Heart left ventricle (tissue), 16 donors: ENCODE measurements around the gene TASOR. TPM values are rescaled to one million over a fixed set of nuclear protein-coding genes. Genes with fewer than 3 reads are reported as not detected.
A peak's percentile ranks its signal among the peaks of the same experiment; 100 is the strongest.

Experiments used
- ATAC-seq, 4 donors: fragments of 200-7000 bp; cut with Tn5 transposase; one replicate each; pipeline ENCODE4 v1.9.1; 2020 to 2022; ENCODE audit warnings: moderate library complexity in 4 of 4, mild to moderate bottlenecking in 3 of 4, moderate number of reproducible peaks in 1 of 4
- DNase-seq, 5 donors: peaks; one replicate each; pipeline ENCODE4 v3.0.0-alpha.2; 2020
- H3K27ac ChIP-seq, 12 donors: fragments of 200-600 bp; sonication (generic) in 4 of 12; one replicate each; pipeline versions ENCODE4 v1.5.0 to v1.8.0; 2016 to 2022; ENCODE audit warnings: mild to moderate bottlenecking in 2 of 12
- H3K27me3 ChIP-seq, 9 donors: fragments of 200-600 bp; sonication (generic) in 2 of 9; one replicate each; pipeline versions ENCODE4 v1.5.1 to v1.8.0; 2016 to 2022; ENCODE audit warnings: mild to moderate bottlenecking in 3 of 9
- H3K36me3 ChIP-seq, 9 donors: fragments of 200-600 bp; sonication (generic) in 2 of 9; one replicate each; pipeline versions ENCODE4 v1.5.0 to v1.8.0; 2018 to 2022; ENCODE audit warnings: mild to moderate bottlenecking in 2 of 9
- H3K4me1 ChIP-seq, 12 donors: fragments of 200-600 bp; sonication (generic) in 4 of 12; one replicate each; pipeline versions ENCODE4 v1.5.0 to v1.8.0; 2016 to 2022; ENCODE audit warnings: mild to moderate bottlenecking in 3 of 12
- H3K4me3 ChIP-seq, 12 donors: fragments of 200-600 bp; sonication (generic) in 4 of 12; one replicate each; pipeline versions ENCODE4 v1.5.0 to v1.8.0; 2017 to 2022; ENCODE audit warnings: mild to moderate bottlenecking in 9 of 12, moderate library complexity in 4 of 12
- H3K9me3 ChIP-seq, 12 donors: fragments of 200-600 bp; sonication (generic) in 4 of 12; one replicate each; pipeline versions ENCODE4 v1.5.0 to v1.8.0; 2016 to 2022; ENCODE audit warnings: mild to moderate bottlenecking in 1 of 12
- POLR2A ChIP-seq, 2 donors: fragments of 450-650 bp; IDR thresholded peaks; one replicate each; pipeline ENCODE4 v1.6.1; 2017; ENCODE audit warnings: antibody characterized with exemption in 2 of 2, mild to moderate bottlenecking in 2 of 2, moderate library complexity in 2 of 2
- WGBS, 4 donors: extraction: QIAGEN DNeasy Blood & Tissue Kit in 2 of 4; methylation state at CpG; one replicate each; pipeline versions ENCODE4 v1.1.5 to v1.1.7; 2013 to 2018; 5-methylcytosine and 5-hydroxymethylcytosine counted together
- intact Hi-C, 10 donors: fragments of 100-400 bp; cut with DNase I; formaldehyde crosslinking; loops; one replicate each; pipeline versions ENCODE4 v1.11.1 to v1.14.2; 2022
- long read RNA-seq, 3 donors: library from polyadenylated mRNA; unstranded; transcript quantifications; one replicate each; pipeline ENCODE4 v2.0.0, GENCODE V29; 2020 to 2021
- polyA plus RNA-seq, 2 donors: library from polyadenylated mRNA; stranded (reverse); fragments of 200-250 nt; gene quantifications; one replicate each; pipeline ENCODE4 v1.2.3, GENCODE V29; 2013
- total RNA-seq, 9 donors: library from RNA; depleted of rRNA in 2 of 9; stranded (reverse); fragments of >200 nt in 2 of 9; fragmentation: NEBNext Ultra II Directional in 3 of 9; extraction: Animal tissue kit (Norgen Biotek cat#: 25700) in 3 of 9; gene quantifications; one replicate each; pipeline versions ENCODE4 v1.1.0 to v1.2.4, GENCODE V29; 2016 to 2023
- TF ChIP-seq, protein P1 (sequence below), 12 donors: fragments of 200-600 bp; sonication (generic) in 4 of 12; IDR thresholded peaks; one replicate each; pipeline versions ENCODE4 v1.5.0 to v1.8.0; 2018 to 2022; ENCODE audit warnings: antibody characterized with exemption in 12 of 12, mild to moderate bottlenecking in 5 of 12
- donor health status: ischemic (EF 13 %, LVEDD 7.1; RV severe dilation, severe dysfunction).
- donor health status: healthy with polysubstance abuse.
- donor health status: DM: no; HTN: yes; CAD: no.
- donor health status: DM: no; HTN: no; CAD: no.
- donor health status: ischemic (EF 25% LVEDD 6.9; RV normal size, moderate dysfunction).
- donor health status: ischemic (EF 25% LVEDD 5.7; RV mildly dilated, moderate dysfunction).
- donor health status: healthy.
- donor health status: DM: yes; HTN: yes; CAD: no.
- donor health status: ischemic (EF 35%, LVEDD 5.7; RV mildly dilated, moderate dysfunction).
- donor health status: nonischemic (EF 11% LVEDD 7.7; RV severe dilation, severe dysfunction).
- donor health status: DM: yes; HTN: yes; CAD: no.
- donor health status: PGD.
- donor health status: ischemic (EF 29% LVEDD 5.4; RV normal size, mild dysfunction).
- donor health status: nonischemic (EF 23%, LVEDD 6.1; RV moderate dilation, normal function).

TASOR gene, protein sequence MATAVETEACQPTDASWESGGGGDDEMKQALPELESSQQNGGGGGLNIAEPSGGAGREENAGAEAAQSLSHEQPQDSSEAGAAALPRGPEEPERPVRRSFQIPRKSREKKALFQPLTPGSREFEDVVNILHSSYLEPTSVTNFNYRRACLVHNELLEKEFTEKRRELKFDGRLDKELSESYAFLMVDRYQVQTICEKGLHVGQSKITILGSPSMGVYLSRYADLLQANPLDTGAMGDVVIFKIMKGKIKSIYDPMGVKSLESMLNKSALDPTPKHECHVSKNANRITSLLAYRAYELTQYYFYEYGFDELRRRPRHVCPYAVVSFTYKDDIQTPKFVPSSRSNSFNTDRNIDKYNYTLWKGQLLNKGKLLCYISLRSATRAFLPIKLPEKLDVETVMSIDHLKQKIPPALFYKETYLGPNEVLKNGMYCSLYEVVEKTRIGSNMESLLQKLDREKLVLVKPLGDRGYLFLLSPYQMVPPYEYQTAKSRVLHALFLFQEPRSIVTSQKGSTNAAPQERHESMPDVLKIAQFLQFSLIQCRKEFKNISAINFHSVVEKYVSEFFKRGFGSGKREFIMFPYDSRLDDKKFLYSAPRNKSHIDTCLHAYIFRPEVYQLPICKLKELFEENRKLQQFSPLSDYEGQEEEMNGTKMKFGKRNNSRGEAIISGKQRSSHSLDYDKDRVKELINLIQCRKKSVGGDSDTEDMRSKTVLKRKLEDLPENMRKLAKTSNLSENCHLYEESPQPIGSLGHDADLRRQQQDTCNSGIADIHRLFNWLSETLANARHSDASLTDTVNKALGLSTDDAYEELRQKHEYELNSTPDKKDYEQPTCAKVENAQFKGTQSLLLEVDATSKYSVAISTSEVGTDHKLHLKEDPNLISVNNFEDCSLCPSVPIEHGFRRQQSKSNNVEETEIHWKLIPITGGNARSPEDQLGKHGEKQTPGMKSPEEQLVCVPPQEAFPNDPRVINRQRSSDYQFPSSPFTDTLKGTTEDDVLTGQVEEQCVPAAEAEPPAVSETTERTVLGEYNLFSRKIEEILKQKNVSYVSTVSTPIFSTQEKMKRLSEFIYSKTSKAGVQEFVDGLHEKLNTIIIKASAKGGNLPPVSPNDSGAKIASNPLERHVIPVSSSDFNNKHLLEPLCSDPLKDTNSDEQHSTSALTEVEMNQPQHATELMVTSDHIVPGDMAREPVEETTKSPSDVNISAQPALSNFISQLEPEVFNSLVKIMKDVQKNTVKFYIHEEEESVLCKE (N-terminal part only)
- 10 to 100 TPM; 20.4 to 36.5 (median 26.1) TPM for total RNA-seq
- 10 to 100 TPM in 1 of 2 donors, 1 to 10 TPM in 1; 9.1 to 16.3 TPM for polyA plus RNA-seq
- long read RNA-seq, donor 1, full-length matches to known transcripts = 1 of 8 reads
- long read RNA-seq, donor 1, partial matches to known transcripts = 2 of 8 reads
- long read RNA-seq, donor 1, other reads (novel, unspliced or antisense) = 5 of 8 reads
- long read RNA-seq, donor 2, partial matches to known transcripts = 1 of 3 reads
- long read RNA-seq, donor 2, other reads (novel, unspliced or antisense) = 2 of 3 reads
- long read RNA-seq, donor 3, partial matches to known transcripts = 4 of 11 reads
- long read RNA-seq, donor 3, other reads (novel, unspliced or antisense) = 7 of 11 reads

DNA sequence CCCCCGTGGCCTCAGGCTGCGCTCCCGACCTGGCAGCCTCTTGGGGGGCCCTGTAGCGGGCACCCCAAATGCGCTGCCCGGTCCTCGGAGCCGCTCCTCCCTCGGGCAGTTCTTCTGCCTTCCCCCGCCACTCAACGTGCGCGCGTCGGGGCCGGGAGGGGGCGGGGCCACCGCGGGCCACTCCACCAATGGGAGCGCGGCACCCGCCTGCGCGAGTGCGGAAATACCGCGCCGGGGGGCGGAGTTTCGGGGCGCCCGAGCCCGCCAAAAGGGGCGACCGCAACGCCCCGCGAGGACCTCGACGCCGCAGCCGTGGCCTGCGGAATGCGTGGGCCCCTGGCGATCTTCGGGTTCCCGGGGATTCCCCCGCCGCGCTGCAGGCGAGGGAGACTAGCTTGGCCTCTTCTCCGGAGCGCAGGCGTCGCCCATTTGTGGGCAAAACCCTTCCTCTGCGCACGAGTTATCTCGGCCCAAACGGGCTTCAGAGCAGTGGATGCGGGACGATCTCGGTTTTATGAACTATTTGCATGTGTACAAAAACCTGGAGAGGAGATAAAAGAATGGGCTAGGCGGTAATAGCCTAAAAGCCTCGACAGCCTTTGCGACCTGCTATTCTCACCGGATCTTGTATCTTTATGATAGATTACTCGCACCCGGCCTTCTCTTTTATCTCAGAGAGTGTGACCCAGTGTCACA is at the start of gene TASOR:
TSS of gene TASOR (minus strand) at position 144 of the 696 bp plus-strand sequence. CDS start 259 bp downstream, outside the sequence.
- intact Hi-C loops = no loop called here
- Histone ChIP-seq H3K4me3 (peak within 1 kb of the TSS; percentile 62 to 91 (median 80)), H3K4me1 (peaks cover 0 to 43% (median 14%) of the 10 kb centered on the region in 12 donors), H3K27me3 (no peaks in the 10 kb centered on the region), H3K27ac (peak within 1 kb of the TSS; percentile 95 to 100 (median 98)), H3K9me3 (peaks cover 0 to 6% (median 0%) of the 10 kb centered on the region in 12 donors), H3K36me3 (no peaks in the 10 kb centered on the region)
- DNase-seq (peak; percentile 85 to 93 (median 88)), ATAC-seq (peak; percentile 87 to 97 (median 96))
- TF ChIP-seq, protein P1, sequence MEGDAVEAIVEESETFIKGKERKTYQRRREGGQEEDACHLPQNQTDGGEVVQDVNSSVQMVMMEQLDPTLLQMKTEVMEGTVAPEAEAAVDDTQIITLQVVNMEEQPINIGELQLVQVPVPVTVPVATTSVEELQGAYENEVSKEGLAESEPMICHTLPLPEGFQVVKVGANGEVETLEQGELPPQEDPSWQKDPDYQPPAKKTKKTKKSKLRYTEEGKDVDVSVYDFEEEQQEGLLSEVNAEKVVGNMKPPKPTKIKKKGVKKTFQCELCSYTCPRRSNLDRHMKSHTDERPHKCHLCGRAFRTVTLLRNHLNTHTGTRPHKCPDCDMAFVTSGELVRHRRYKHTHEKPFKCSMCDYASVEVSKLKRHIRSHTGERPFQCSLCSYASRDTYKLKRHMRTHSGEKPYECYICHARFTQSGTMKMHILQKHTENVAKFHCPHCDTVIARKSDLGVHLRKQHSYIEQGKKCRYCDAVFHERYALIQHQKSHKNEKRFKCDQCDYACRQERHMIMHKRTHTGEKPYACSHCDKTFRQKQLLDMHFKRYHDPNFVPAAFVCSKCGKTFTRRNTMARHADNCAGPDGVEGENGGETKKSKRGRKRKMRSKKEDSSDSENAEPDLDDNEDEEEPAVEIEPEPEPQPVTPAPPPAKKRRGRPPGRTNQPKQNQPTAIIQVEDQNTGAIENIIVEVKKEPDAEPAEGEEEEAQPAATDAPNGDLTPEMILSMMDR (IDR thresholded peaks at IDR 0.05) = no peak
- peak; percentile 37 to 84 for TF ChIP-seq POLR2A (IDR thresholded peaks at IDR 0.05)
- WGBS, 4 donors = 16 to 37% (median 24%) methylated on average over 30 to 68 of the region's 68 CpGs

DNA sequence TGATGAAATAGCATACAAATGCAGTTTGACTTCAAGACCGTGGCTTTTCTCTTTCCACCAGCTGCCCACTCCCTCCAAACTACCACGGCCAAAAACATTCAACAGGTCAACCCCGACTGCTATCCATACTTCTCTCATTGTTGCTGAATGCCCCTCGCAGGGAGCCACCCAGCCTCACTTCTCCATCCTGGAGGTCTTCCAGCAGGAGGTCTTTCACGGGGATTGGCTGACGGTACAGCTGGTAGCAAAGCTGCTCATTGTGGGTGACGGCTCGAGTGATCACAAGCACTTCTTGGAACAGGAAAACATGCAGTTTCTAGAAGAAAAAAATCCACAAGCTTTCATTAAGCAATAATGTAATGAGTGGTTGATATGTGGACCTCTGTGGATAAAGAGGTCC is 49.0 kb upstream of the TASOR start:
- 92 to 96% (median 93%) methylated on average over 8 of the region's 8 CpGs for WGBS, 4 donors

DNA sequence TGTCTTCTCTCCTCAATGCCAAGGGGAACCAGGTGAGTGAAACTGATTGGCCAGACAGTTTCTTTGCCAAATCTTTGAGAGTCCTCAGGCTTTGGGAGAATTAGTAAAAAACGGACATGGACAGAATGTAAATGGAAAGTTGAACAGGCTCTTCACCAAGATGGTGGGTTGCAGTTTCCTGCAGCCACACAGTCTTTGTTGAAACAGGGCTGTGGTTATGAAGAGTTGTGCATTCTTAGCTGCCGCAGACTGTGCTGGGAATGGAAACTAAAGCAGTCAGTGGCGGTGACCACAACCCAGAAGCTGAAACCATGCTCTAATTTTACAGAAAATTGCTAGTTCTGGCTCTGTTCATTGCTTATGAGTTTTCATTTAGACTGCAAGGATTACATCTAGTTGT is 42.1 kb upstream of the TASOR start:
- ATAC-seq (no peak), DNase-seq (no peak)
- Histone ChIP-seq H3K4me3 (no peak overlapping the region), H3K9me3 (no peaks in the 10 kb centered on the region), H3K36me3 (peaks cover 0 to 69% (median 59%) of the 10 kb centered on the region in 9 donors), H3K27ac (peak overlapping the region in 1 of 12 donors; percentile 4), H3K27me3 (no peaks in the 10 kb centered on the region), H3K4me1 (no peaks in the 10 kb centered on the region)
- no peak for TF ChIP-seq POLR2A (IDR thresholded peaks at IDR 0.05)
- TF ChIP-seq, protein P1 (IDR thresholded peaks at IDR 0.05) = no peak
- WGBS, 4 donors = 83 to 91% (median 88%) methylated on average over 3 of the region's 3 CpGs
- intact Hi-C loops = no loop called here

More for the DNA sequence above, 49.0 kb upstream of the TASOR start:
- intact Hi-C loops = no loop called here
- no peak for ATAC-seq
- Histone ChIP-seq H3K36me3 (peaks cover 3 to 97% (median 78%) of the 10 kb centered on the region in 9 donors), H3K27ac (no peak overlapping the region), H3K4me1 (no peaks in the 10 kb centered on the region), H3K27me3 (no peaks in the 10 kb centered on the region), H3K9me3 (no peaks in the 10 kb centered on the region), H3K4me3 (no peak overlapping the region)
- DNase-seq = no peak
- TF ChIP-seq, protein P1 (IDR thresholded peaks at IDR 0.05) = no peak
- TF ChIP-seq POLR2A (IDR thresholded peaks at IDR 0.05) = no peak
